ENCODE results near the gene TBXA2R.

GRCh38 chr19:3556423-3556977 lies 50.2 kb downstream of the TBXA2R start:
- TF ChIP-seq CTCF (IDR thresholded peaks at IDR 0.05; ENCODE audit: low read length) (no peak), EZH2 (IDR thresholded peaks at IDR 0.05; ENCODE audit: borderline replicate concordance, low read length) (no peak)

All from OCI-LY1 (cell line).